GM21360 (cell line): ENCODE results near the gene SAA4.
"Not testable (repeated sequence)": the region's sequence is repeated elsewhere in the genome, so short reads cannot be mapped to it uniquely, and the experiment has no call there.

Experiments
- ATAC-seq: cut with Tn5 transposase; IDR thresholded peaks from one replicate; pipeline ENCODE4 v1.9.1; 2021; ENCODE audit warnings: mild to moderate bottlenecking, moderate library complexity; ENCODE audit not compliant: unreplicated experiment

Gene SAA4

DNA sequence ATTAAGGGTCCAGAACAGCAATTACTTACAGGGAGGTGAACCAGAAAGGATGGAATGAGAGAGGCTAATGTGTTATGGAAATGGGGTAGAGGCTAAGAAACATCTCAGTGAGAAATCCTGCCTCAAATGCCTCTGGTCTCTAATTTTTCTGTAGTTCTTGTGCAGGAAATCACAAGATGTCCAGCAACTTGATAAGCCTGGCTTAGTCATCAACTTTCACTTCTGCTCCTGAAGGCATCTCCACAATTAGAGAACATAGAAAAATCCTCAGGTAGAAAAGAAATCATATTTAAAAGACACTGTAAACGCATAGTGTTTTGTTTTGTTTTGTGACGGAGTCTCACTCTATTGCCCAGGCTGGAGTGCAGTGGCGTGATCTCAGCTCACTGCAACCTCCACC, 45.2 kb downstream of the SAA4 start:
- no peak for ATAC-seq

DNA sequence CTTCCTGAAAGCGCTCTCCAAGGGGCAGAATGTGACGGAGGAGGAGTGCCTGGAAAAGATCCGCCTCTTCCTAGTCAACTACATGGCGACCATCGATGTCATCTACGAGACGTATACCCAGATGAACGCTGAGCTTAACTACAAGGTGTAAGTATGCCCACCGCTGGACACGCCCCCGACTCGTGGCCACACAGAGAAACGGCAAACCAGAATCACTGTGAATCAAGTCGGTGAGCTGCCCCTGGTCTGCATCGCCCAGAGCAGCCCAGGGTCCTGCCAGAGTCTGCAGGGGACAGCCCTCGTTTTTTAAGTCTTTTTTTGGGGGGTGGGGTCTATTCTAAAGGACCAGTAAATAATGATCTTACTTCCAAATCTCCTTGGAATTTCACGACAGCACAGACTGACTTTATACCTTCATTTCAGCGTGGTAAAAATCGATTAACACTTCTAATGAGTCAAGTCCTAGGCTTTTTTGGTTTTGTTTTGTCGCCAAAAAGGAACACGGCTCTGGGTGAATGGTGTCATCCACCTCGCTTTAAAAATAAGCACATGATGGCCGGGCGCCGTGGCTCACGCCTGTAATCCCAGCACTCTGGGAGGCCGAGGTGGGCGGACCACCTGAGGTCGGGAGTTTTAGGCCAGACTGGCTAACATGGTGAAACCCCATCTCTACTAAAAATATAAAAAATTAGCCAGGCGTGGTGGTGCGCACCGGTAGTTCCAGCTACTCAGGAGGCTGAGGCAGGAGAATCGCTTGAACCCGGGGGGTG, 46.9 kb downstream of the SAA4 start:
- not testable (repeated sequence) for ATAC-seq

DNA sequence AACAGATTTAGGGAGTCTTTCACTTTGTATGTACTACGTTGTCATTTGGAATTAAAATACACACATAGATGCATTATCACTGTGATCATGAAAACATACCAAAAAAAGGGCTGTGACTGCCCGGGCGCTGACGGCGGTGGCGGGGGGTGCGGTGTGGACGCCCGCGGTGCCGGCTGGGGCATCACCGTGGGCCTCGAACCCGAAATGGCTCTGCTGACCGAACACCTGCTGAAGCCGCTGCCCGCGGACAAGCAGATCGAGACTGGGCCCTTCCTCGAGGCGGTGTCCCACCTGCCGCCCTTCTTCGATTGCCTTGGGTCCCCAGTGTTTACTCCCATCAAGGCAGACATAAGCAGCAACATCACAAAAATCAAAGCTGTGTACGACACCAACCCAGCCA, 47.8 kb downstream of the SAA4 start:
- no peak for ATAC-seq
